Heart right ventricle (tissue), 16 donors: ENCODE measurements around the gene GNE. TPM values are rescaled to one million over a fixed set of nuclear protein-coding genes. Genes with fewer than 3 reads are reported as not detected.
A peak's percentile ranks its signal among the peaks of the same experiment; 100 is the strongest.
"Not testable (repeated sequence)": the region's sequence is repeated elsewhere in the genome, so short reads cannot be mapped to it uniquely, and the experiment has no call there.

Experiments used
- ATAC-seq, 8 donors: fragments of 200-7000 bp; cut with Tn5 transposase; one replicate each; pipeline ENCODE4 v1.9.1; 2020; ENCODE audit warnings: mild to moderate bottlenecking in 8 of 8, moderate library complexity in 8 of 8, moderate number of reproducible peaks in 1 of 8
- DNase-seq, 2 donors: peaks; one replicate each; pipeline ENCODE4 v3.0.0-alpha.2; 2020
- H3K27ac ChIP-seq, 10 donors: fragments of 200-600 bp; sonication (generic) in 2 of 10; one replicate each; pipeline versions ENCODE4 v1.5.0 to v1.8.0; 2020 to 2022; ENCODE audit warnings: mild to moderate bottlenecking in 3 of 10
- H3K27me3 ChIP-seq, 7 donors: fragments of 200-600 bp; one replicate each; pipeline ENCODE4 v1.8.0; 2021 to 2022; ENCODE audit warnings: mild to moderate bottlenecking in 2 of 7
- H3K36me3 ChIP-seq, 9 donors: fragments of 200-600 bp; sonication (generic) in 1 of 9; one replicate each; pipeline versions ENCODE4 v1.5.0 to v1.8.0; 2020 to 2022; ENCODE audit warnings: mild to moderate bottlenecking in 2 of 9
- H3K4me1 ChIP-seq, 9 donors: fragments of 200-600 bp; sonication (generic) in 1 of 9; one replicate each; pipeline versions ENCODE4 v1.5.0 to v1.8.0; 2020 to 2022; ENCODE audit warnings: mild to moderate bottlenecking in 4 of 9
- H3K4me3 ChIP-seq, 10 donors: fragments of 200-600 bp; sonication (generic) in 2 of 10; one replicate each; pipeline versions ENCODE4 v1.5.0 to v1.8.0; 2020 to 2022; ENCODE audit warnings: mild to moderate bottlenecking in 7 of 10, moderate library complexity in 2 of 10
- H3K9me3 ChIP-seq, 11 donors: fragments of 200-600 bp in 10 of 11; sonication (generic) in 2 of 11; one replicate each; pipeline versions ENCODE4 v1.5.0 to v1.8.0; 2013 to 2022; ENCODE audit warnings: mild to moderate bottlenecking in 2 of 11, control low read depth in 1 of 11, moderate library complexity in 1 of 11
- WGBS, 2 donors: extraction: QIAGEN DNeasy Blood & Tissue Kit; methylation state at CpG; one replicate each; pipeline ENCODE4 v1.1.7; 2013; ENCODE audit warnings: inconsistent platforms in 1 of 2; 5-methylcytosine and 5-hydroxymethylcytosine counted together
- intact Hi-C, 10 donors: fragments of 100-400 bp; cut with DNase I; formaldehyde crosslinking; loops; one replicate each; pipeline versions ENCODE4 v1.11.1 to v1.14.2; 2022
- long read RNA-seq, 3 donors: library from polyadenylated mRNA; unstranded; transcript quantifications; one replicate each; pipeline ENCODE4 v2.0.0, GENCODE V29; 2020 to 2021
- polyA plus RNA-seq, 2 donors: library from polyadenylated mRNA; stranded (reverse); fragments of 200-250 nt; gene quantifications; one replicate each; pipeline ENCODE4 v1.2.3, GENCODE V29; 2013
- total RNA-seq, 10 donors: library from RNA; stranded (reverse); fragmentation: NEBNext Ultra II Directional in 3 of 10; extraction: Animal tissue kit (Norgen Biotek cat#: 25700) in 3 of 10; gene quantifications; one replicate each; pipeline versions ENCODE4 v1.2.1 to v1.2.4, GENCODE V29; 2021 to 2023
- TF ChIP-seq, protein P1 (sequence below), 9 donors: fragments of 200-600 bp; sonication (generic) in 2 of 9; IDR thresholded peaks; one replicate each; pipeline versions ENCODE4 v1.5.0 to v1.8.0; 2021 to 2022; ENCODE audit warnings: antibody characterized with exemption in 9 of 9, mild to moderate bottlenecking in 5 of 9, moderate library complexity in 1 of 9
- donor health status: Arrhythmogenic right ventricular cardiomyopathy.
- donor health status: ischemic (EF 13 %, LVEDD 7.1; RV severe dilation, severe dysfunction).
- donor health status: healthy with polysubstance abuse.
- donor health status: DM: no; HTN: yes; CAD: no.
- donor health status: DM: no; HTN: no; CAD: no.
- donor health status: ischemic (EF 25% LVEDD 6.9; RV normal size, moderate dysfunction).
- donor health status: ischemic (EF 25% LVEDD 5.7; RV mildly dilated, moderate dysfunction).
- donor health status: healthy.
- donor health status: DM: yes; HTN: yes; CAD: no.
- donor health status: Ischemic cardiomyopathy.
- donor health status: ischemic (EF 35%, LVEDD 5.7; RV mildly dilated, moderate dysfunction).
- donor health status: nonischemic (EF 11% LVEDD 7.7; RV severe dilation, severe dysfunction).
- donor health status: DM: yes; HTN: yes; CAD: no.
- donor health status: PGD.
- donor health status: ischemic (EF 29% LVEDD 5.4; RV normal size, mild dysfunction).
- donor health status: nonischemic (EF 23%, LVEDD 6.1; RV moderate dilation, normal function).

GNE gene, protein sequence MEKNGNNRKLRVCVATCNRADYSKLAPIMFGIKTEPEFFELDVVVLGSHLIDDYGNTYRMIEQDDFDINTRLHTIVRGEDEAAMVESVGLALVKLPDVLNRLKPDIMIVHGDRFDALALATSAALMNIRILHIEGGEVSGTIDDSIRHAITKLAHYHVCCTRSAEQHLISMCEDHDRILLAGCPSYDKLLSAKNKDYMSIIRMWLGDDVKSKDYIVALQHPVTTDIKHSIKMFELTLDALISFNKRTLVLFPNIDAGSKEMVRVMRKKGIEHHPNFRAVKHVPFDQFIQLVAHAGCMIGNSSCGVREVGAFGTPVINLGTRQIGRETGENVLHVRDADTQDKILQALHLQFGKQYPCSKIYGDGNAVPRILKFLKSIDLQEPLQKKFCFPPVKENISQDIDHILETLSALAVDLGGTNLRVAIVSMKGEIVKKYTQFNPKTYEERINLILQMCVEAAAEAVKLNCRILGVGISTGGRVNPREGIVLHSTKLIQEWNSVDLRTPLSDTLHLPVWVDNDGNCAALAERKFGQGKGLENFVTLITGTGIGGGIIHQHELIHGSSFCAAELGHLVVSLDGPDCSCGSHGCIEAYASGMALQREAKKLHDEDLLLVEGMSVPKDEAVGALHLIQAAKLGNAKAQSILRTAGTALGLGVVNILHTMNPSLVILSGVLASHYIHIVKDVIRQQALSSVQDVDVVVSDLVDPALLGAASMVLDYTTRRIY
- total RNA-seq (10 to 100 TPM; 10.1 to 14.9 (median 12.5) TPM), polyA plus RNA-seq (1 to 10 TPM; 4.0 to 7.6 TPM)
- long read RNA-seq, donor 1, result 0 reads
- long read RNA-seq, donor 2, full-length matches to known transcripts, result 1 of 2 reads
- long read RNA-seq, donor 2, partial matches to known transcripts, result 0 of 2 reads
- long read RNA-seq, donor 2, other reads (novel, unspliced or antisense), result 1 of 2 reads
- long read RNA-seq, donor 3, partial matches to known transcripts, result 2 of 4 reads
- long read RNA-seq, donor 3, other reads (novel, unspliced or antisense), result 2 of 4 reads

GRCh38 chr9:36258208-36258995 is at the start of gene GNE:
Gene GNE (minus strand): TSS chr9:36258448. CDS start chr9:36249355, 9,093 bp downstream.
- WGBS, 2 donors, result 2% methylated on average over 55 to 72 of the region's 73 CpGs

GRCh38 chr9:36306471-36307306 is 48.4 kb upstream of the GNE start:
- no peak overlapping the region for H3K4me3 ChIP-seq
- WGBS, 2 donors, result 62 to 63% methylated on average over 8 of the region's 8 CpGs
- no peaks in the 10 kb centered on the region for H3K9me3 ChIP-seq
- TF ChIP-seq, protein P1, sequence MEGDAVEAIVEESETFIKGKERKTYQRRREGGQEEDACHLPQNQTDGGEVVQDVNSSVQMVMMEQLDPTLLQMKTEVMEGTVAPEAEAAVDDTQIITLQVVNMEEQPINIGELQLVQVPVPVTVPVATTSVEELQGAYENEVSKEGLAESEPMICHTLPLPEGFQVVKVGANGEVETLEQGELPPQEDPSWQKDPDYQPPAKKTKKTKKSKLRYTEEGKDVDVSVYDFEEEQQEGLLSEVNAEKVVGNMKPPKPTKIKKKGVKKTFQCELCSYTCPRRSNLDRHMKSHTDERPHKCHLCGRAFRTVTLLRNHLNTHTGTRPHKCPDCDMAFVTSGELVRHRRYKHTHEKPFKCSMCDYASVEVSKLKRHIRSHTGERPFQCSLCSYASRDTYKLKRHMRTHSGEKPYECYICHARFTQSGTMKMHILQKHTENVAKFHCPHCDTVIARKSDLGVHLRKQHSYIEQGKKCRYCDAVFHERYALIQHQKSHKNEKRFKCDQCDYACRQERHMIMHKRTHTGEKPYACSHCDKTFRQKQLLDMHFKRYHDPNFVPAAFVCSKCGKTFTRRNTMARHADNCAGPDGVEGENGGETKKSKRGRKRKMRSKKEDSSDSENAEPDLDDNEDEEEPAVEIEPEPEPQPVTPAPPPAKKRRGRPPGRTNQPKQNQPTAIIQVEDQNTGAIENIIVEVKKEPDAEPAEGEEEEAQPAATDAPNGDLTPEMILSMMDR (IDR thresholded peaks at IDR 0.05), result no peak
- H3K36me3 ChIP-seq, result no peaks in the 10 kb centered on the region
- H3K4me1 ChIP-seq, result peaks cover 0 to 7% (median 0%) of the 10 kb centered on the region in 9 donors
- intact Hi-C loops, result no loop called here
- ATAC-seq, result no peak
- DNase-seq, result no peak
- no peaks in the 10 kb centered on the region for H3K27me3 ChIP-seq
- no peak overlapping the region for H3K27ac ChIP-seq

More at GRCh38 chr9:36258208-36258995, at the start of gene GNE:
- Histone ChIP-seq H3K4me1 (peaks cover 0 to 18% (median 11%) of the 10 kb centered on the region in 9 donors), H3K27me3 (no peaks in the 10 kb centered on the region), H3K27ac (peak within 1 kb of the TSS; percentile 87 to 99 (median 98)), H3K4me3 (peak within 1 kb of the TSS; percentile 66 to 99 (median 90)), H3K36me3 (peaks cover 0 to 4% (median 0%) of the 10 kb centered on the region in 9 donors), H3K9me3 (no peaks in the 10 kb centered on the region)
- DNase-seq (peak; percentile 99), ATAC-seq (peak; percentile 98 to 99 (median 99))
- intact Hi-C loops, result loop anchor here in 6 of 10 donors (2.0 to 10.0 kb wide), 5 partner anchors 54 to 69 kb away; partner anchors contain the start of gene CLTA (in 2 of the 6)
- TF ChIP-seq, protein P1 (IDR thresholded peaks at IDR 0.05), result peak in 1 of 9 donors; percentile 5

GRCh38 chr9:36304366-36304765 is 46.1 kb upstream of the GNE start:
- H3K27ac ChIP-seq, H3K4me1 ChIP-seq, H3K27me3 ChIP-seq, ATAC-seq, H3K36me3 ChIP-seq, H3K4me3 ChIP-seq, H3K9me3 ChIP-seq, intact Hi-C loops, DNase-seq: not testable (repeated sequence)
- WGBS, 2 donors, result 78 to 85% methylated on average over 2 of the region's 2 CpGs

DNA sequence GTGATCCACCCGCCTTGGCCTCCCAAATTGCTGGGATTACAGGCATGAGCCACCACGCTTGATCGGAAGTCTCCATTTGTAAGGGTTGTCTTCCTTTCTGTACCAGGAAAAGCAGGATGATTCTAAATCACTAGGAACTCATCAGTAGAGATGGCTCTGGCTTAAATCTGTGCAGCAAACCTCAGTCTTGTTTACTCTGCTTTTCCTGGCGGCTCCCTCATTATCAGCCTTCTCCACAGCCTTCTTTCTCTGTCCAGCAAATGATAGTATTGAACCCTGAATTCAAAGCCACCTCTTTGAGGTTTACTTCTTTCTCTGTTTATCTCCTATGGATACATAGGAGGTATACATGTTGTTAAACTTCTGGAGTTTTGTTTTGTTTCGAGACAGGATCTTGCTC is 43.0 kb upstream of the GNE start:
- ATAC-seq, result no peak

More for the DNA sequence above, 43.0 kb upstream of the GNE start:
- no peak for DNase-seq
- peaks cover 0 to 11% (median 3%) of the 10 kb centered on the region in 9 donors for H3K4me1 ChIP-seq
- H3K27ac ChIP-seq, result no peak overlapping the region
- no peaks in the 10 kb centered on the region for H3K27me3 ChIP-seq
- TF ChIP-seq, protein P1 (IDR thresholded peaks at IDR 0.05), result no peak
- 76 to 98% methylated on average over 5 of the region's 5 CpGs for WGBS, 2 donors
- intact Hi-C loops, result no loop called here
- H3K36me3 ChIP-seq, result no peaks in the 10 kb centered on the region
- no peak overlapping the region for H3K4me3 ChIP-seq
- H3K9me3 ChIP-seq, result no peaks in the 10 kb centered on the region
